Stimulated activated CD4-positive, alpha-beta T cell treated with anti-CD3 and anti-CD28 coated beads, Interleukin-4, amount 100 ng/mL, for 48 hours (primary cell): Measurements from ENCODE around the gene PLEKHA5.
"Not testable (repeated sequence)": the region's sequence is repeated elsewhere in the genome, so short reads cannot be mapped to it uniquely, and the experiment has no call there.

Experiments
- DNase-seq, 2 donors: peaks; one replicate each; pipeline ENCODE4 v3.0.0-alpha.2; 2020; ENCODE audit warnings: low read depth in 2 of 2

The PLEKHA5 gene

DNA sequence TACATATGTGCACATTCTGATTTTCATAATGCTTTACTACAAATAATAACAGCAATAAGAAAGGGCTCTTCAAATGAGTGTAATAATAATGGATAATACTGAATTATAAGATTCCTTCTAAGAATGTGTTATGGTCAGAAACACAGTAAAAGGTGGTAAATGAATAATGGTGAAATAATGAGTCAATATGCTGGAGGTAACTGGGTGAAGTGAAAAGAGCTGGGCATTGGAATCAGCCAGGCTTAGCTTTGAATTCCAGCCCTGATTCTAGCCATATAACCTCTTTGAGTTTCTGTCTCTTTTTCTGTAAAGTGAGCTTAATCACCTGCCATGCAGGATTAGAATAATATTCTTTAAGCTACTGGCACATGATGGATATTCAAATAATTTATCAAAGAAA is 39.1 kb downstream of the PLEKHA5 start:
- DNase-seq = no peak

DNA sequence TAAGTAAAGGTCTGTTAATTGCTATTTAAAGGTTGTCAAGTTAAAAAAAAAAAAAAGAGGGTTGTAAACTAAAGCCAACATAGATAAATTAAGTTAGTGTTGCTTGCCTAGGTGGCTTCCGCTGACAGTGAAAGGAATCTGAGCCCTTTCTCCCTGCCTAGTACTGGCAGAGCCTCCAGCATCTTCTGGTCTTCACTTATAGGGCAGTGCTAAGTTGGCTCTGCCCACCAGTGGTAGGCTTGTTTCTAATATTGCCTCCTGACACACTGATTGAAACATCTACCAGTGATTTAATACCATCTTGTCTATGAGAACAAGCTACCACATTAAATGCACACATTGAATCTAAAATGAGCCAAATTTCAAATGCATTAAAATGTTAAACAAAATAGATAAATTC is 39.7 kb downstream of the PLEKHA5 start:
- no peak for DNase-seq

- DNase-seq = not testable (repeated sequence)
These were observed 40.8 kb downstream of the PLEKHA5 start for GRCh38 chr12:19170286-19170685.

DNA sequence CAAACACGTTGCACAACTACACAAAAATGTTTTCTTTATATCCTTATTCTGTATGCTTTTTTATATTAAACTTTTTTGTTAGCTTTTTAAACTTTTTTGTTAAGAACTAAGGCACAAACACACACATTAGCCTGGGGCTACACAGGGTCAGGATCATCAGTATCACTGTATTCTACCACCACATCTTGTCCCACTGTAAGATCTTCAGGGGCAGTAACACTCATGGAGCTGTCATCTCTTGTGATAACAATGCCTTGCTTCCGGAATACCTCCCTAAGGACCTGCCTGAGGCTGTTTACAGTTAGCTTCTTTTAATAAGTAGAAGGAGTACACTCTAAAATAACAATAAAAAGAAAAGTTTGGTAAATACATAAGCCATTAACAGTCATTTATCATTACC is 42.2 kb downstream of the PLEKHA5 start:
- DNase-seq = no peak

GRCh38 chr12:19177754-19178153 is 48.2 kb downstream of the PLEKHA5 start:
- no peak for DNase-seq

DNA sequence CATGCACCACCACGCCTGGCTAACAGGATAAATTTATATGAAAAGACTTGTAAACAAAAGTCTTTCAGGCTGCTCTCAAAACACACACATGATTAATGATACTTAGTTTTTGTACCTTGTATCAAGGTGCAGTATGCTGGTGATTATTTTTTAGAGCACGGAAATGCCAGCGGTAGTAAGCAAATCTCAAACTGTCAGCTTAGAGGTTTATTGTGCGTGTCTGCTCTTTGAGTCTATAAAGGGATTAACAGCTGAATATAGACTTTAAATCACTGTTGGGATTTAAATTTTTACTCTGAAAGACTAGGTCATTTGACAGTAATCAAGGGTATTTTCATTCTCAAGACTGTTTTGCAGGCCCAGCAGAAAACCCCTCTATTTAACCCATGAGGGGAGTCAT is 50.5 kb downstream of the PLEKHA5 start:
- no peak for DNase-seq

GRCh38 chr12:19181666-19182426 is 52.3 kb downstream of the PLEKHA5 start:
- no peak for DNase-seq

GRCh38 chr12:19183121-19183838 is 53.7 kb downstream of the PLEKHA5 start:
- no peak for DNase-seq

GRCh38 chr12:19185262-19185929 is 55.9 kb downstream of the PLEKHA5 start:
- DNase-seq = no peak

DNA sequence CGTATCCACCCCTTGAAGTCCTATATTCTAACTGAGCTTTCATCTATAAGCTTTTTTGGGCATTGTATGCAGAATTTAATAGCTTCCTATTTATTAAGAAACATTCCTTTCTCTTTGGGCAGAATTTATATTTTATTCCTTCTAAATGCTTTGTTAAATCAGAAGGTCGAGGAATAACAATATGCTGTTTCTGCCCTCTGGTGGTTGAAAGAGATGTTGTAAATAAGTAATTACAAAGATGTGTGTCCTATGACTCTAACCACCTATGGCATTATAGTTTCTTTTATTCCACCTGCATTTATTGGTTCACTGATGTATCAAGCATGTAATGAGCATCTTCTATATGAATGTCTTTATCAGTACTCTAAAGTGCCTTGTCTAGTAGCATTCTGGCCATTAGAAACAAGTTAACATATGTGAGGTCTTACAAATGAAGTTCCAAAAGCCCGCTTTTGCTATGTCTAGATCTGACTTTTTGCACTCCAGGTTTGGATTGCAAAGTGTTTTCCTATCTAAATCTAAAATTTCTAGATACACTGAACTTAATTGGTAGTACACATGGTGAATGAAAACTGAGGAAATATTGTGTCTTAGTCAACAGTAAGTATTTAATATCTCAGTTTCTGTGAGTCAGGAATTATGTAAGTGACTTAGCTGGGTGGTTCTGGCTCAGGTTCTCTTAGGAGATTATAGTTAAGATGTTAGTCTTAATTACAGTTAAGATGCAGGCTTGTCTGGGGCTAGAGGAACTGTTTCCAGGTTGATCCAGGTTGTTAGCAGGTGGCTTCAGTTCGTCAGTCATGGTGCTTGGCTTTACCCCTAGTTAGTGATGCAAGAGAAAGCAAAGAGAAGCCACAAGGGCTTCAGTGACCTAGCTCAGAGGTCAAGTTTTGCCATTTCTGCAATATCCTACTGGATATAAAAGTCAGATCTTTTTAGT is 57.5 kb downstream of the PLEKHA5 start:
- no peak for DNase-seq

DNA sequence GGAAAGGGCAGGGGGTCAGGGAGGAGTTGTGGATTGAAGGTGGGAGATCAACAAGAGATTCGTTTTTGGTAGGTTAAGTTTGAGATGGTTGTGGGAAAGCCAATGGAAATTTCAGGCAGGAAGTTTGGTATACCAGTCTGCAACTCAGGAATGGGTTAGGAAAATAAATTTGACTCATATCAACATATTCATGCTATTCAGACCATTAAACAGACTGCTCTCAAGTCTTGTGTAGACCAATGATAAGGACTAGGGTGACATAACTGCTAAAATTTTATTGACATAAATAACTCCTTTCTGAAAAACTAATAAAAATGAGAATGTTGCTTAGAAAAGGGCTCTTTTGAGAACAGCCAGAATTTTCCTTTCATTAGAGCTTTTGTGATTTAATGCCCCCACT is 60.0 kb downstream of the PLEKHA5 start:
- DNase-seq = no peak

- no peak for DNase-seq
These were observed 60.9 kb downstream of the PLEKHA5 start for GRCh38 chr12:19190292-19191031.

DNA sequence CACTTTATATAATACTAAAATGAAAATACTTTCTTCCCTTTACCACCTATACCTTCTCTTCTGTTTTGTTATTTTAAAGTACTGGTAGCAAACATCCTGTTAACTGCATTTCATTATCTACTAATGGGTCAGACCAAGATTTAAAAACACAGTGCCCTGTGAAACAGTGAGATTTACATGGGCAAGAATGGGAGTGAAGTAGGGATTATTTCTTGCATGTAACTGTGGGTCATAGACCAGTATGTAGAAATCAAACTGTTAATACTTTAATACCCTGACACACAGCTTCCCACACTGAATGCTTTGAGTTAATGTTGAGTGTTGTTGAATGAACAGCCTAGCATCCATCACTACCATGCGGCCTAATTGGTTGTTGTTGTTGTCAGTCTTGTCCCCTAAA is 61.6 kb downstream of the PLEKHA5 start:
- DNase-seq = no peak

DNA sequence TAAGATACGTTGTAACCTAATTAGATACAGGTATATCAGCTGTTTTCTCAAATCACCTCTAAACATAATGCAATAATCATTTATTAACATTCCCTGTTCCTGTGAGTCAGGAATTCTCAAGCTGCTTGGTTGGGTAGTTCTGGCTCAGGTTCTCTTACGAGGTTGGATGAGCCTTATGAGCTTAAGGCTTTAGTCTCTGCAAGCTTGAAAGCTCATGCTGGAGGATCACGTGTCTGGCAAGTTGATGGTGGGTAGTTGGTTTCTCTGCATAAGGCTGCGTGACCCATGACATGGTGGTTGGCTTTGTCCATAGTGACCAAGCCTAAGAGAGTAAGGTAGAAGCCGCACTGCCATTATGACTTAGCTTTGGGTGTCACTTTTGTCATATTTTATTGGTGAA is 62.0 kb downstream of the PLEKHA5 start:
- no peak for DNase-seq

- no peak for DNase-seq
These were observed 63.2 kb downstream of the PLEKHA5 start for GRCh38 chr12:19192710-19193109.

DNA sequence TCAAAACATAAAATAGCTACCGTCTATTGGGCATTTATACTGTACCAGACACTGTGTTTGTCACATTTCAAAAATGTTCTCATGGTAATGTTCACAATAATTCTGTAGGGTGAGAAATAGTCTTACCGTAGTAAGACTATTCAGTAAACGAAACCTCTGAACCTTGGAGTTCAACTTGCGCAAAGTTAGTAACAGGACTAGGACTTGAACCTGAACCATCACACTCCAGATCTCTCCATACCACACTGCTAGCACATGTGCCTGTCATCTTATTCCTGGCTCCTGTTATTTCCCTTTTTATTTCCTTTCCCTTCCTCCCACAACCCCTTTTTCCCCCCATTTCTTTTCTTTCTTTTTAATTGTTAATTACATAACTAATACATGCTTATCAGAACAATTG is 65.4 kb downstream of the PLEKHA5 start:
- DNase-seq = no peak

DNA sequence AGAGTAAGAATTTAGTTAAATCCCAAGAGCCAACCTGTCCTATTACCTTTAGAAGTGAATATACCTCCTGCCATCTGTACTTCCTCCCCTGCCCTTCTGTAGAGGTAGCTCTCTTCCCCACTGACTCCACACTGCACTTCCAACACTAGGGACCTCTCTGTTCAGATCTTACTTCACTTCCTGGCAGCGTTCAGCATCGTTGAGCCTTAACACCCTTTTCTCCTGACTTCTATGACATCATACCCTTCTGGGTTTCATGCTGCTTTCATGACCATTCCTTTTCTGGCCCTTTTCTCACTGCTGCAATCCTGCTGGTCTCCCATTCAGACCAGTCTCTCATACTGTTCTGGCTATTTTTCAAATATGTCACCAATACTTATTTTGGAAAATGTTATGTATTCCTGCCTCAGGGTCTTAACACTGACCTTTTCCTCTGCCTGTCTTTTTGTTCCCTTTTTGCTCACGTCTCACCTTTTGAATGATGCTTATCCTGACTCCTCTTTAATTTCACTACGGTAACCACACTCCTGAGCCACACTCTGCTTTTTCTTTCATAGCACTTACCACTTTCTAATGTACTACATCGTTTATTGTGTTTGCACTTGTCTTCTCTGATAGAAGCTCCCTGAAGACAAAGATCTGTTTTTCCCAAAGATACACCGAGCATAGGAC is 67.6 kb downstream of the PLEKHA5 start:
- no peak for DNase-seq

- no peak for DNase-seq
These were observed 68.7 kb downstream of the PLEKHA5 start for GRCh38 chr12:19198272-19198671.

DNA sequence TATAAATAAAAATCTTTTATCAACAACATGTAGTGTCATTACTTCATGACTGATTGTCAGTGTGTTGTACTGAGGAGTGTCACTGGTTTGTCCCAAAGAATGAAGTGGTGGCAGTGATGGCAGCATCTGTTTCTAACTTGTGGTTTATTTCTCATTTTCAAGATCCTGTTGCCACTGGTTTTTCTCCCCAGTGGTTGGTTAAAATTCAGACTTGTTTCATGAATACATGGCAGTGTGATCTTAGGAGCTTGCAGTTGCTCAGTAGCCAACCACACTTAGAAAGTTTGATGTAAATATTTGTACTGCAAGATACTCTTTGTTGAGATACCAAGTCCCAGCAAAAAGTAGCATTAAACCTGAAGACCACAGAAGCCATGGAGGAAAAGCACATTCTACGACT is 69.8 kb downstream of the PLEKHA5 start:
- DNase-seq = no peak

- DNase-seq = no peak
These were observed 70.7 kb downstream of the PLEKHA5 start for GRCh38 chr12:19200261-19200660.
